HPDE6-E6E7 (cell line): ENCODE results near the gene SP3.

Experiments used
- DNase-seq: peaks from one replicate; pipeline ENCODE4 v3.0.0; 2011; ENCODE audit warnings: missing footprints; ENCODE audit errors: extremely low spot score

Gene SP3

DNA sequence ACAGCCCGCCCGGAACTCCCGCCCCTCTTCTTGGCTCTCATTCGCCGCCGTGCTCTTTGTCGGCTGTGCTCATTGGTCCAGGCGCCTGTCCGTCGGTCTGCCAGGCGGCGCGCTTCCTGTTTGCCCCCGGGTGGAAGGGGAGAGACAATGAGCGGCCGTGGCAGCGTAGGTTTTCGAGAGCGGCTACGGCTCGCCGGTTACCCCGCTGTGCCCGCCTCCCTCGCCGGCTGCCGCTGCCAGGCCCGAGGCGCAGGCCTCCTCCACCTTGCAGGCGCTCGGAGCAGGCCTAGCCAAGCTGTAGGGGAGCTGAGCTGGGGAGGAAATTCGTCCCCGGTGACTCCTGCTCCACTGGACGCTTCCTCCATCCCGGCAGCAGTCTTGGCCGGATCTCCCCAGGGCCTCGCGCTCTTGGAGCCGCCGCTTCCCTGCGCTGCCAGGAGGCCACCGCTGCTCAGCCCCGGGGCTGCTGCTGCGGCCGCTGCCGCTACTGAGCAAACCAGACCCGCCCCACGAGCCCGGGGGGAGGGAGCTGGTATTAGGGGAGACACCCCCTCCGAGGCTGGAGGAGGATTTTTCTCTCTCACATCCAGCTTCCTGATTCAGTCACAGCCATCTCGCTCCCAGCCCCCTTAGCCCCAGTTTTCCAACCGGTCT, at the start of gene SP3:
TSS of gene SP3 (minus strand) at position 2 of the 654 bp plus-strand sequence. CDS start 202 bp downstream, outside the sequence.
- DNase-seq, result peak; percentile 94

DNA sequence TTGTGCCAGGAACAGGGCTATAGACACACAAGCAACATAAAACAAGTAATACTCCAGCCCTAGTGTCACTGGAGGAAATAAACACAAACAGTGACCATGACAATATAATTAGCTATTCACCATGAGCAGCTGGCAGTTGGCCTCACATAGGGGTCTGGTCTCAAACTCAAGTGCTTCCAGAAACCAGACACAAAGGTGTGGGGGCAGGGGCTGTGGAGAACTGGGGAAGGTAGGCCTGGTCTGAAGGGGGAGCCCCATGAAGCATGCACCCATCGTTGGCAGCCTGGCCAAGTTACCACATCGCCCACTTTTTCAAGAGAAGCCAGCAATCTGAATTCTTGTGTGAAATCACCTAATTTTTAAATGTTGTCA, 49.5 kb upstream of the SP3 start:
- DNase-seq, result no peak

- DNase-seq, result no peak
Measured at GRCh38 chr2:174014011-174014698, 49.0 kb upstream of the SP3 start.

GRCh38 chr2:174013315-174013751, 48.2 kb upstream of the SP3 start:
- DNase-seq, result no peak

DNA sequence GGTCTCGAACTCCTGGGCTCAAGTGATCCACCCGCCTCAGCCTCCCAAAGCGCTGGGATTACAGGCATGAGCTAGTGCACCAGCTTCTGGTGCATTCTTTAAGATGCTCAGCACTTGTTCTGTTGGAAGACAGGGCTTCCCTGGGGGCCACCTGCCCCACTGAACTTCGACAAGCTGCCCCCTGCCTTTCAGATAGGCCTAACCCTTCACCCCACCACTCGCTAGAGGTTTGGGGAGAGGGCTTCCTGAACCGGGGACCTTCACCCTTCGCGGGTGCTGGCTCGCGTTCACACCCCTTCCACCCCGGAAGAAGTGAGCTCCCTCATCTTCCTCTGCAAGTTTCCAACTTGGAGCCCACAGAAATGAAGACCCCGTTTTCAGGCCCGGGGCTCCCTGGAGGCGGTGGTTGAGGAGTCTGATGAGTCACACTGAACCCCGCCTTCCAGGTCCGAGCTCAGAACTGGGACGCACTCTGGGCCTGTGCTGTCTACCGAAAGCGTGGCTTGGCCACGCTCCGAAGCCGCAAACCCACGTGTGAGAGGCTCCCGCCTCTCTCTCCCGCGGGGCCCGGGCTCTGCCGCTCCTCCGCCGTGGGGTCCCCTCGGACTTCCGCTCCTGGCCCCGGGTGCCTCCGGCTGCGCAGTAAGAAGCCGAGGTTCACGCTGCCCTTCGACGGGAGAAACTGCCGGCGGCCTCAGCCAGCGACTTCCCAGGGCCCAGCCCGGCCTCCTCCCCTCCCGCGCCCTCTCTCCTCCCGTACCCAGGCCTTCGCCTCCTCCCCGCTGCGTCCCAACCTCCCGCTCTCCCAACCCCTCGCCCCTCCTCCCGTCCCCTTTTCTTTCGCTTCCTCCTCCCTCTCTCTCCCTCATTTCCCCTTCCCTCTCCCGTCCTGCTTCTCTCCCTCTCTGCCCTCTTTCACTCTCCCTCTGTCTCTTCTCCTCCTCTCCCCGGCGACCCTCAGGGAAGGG, 47.5 kb upstream of the SP3 start:
- DNase-seq, result peak; percentile 48

GRCh38 chr2:174011796-174012195, 46.6 kb upstream of the SP3 start:
- no peak for DNase-seq

- no peak for DNase-seq
Measured at GRCh38 chr2:174011173-174011572, 46.0 kb upstream of the SP3 start.

- no peak for DNase-seq
Measured at GRCh38 chr2:174009488-174010223, 44.5 kb upstream of the SP3 start.

DNA sequence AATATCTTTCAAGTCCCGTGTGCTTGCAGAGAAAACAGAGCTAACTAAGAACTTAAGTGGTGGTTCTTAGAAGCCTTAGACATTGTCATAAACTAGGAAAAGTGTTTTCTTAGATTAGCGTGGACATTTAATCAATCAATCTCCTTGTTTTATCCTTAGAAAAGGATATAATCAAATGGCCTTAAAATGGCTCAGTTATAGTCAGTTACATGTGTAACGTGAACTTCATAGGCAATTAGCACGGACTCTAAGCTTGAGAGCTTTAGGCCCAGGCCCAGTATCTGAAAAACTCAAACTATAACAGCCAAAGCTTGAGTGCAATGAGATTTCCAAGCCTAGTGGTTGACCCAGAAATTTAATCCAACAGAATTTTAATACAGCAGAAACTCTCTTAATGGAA, 43.5 kb upstream of the SP3 start:
- no peak for DNase-seq

DNA sequence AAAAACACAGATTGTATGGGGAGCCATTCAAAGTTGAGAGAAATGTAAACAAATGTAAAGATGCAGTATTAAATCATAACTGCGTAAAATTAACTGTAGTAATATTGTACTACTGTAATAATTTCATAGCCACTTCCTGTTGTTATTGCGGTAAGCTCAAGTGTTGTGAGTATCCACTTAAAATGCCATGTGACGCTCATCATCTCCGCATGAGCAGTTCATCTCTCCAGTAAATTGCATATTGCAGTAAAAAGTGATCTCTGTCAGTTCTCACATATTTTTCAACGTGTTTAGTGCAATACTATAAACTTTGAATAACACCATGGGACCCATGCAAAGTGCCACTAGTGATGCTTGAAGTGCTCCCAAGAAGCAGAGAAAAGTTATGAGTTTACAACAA, 41.8 kb upstream of the SP3 start:
- no peak for DNase-seq

- DNase-seq, result no peak
Measured at GRCh38 chr2:174005801-174006419, 40.7 kb upstream of the SP3 start.

DNA sequence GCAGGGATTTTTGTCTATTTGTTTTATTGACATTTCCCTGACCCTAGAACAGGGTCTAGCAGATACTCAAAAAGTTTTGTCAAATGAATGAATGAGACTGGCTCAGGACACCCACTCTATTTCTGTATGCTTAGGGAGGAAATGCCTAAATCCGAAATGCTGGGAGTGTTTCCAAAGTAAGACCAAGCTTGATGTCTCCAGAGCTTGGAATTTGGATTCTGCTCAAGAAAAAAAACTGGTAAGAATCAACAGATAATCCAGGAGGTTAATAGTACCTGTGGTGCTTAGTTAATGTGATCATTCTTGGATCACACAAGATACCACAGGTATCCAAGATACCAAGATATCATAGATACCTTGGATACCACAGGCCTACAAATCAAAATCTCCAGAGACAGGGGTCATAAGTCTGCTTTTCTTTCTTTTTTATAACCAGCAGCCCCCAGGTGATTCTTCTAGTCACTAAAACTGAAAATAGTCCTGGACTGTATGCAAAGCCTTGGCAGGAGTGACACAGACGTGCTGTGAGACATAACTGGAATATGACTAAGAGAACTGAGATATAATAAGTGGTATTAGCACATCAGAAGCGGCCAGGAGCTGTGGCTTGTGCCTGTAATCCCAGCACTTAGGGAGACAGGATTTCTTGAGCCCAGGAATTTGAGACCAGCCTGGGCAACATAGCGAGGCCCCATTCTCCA, 39.9 kb upstream of the SP3 start:
- DNase-seq, result no peak

- DNase-seq, result no peak
Measured at GRCh38 chr2:174003720-174004695, 38.8 kb upstream of the SP3 start.

DNA sequence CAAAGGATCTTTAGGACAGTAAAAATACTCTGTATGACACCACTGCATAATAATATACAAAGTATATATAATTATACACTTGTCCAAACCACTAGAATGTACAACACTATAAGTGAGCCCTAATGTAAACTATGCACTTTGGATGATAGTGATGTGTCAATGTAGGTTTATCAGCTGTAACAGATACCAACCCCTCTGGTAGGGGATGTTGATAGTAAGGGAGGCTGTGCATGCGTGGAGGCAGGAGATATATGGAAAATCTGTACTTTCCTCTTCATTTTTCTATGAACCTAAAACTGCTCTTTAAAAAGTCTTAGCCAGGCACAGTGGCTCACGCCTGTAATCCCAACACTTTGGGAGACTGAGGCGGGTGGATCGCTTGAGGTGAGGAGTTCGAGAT, 37.5 kb upstream of the SP3 start:
- no peak for DNase-seq

- DNase-seq, result no peak
Measured at GRCh38 chr2:174001107-174001506, 35.9 kb upstream of the SP3 start.

GRCh38 chr2:173999724-174000123, 34.6 kb upstream of the SP3 start:
- DNase-seq, result no peak

GRCh38 chr2:173999272-173999671, 34.1 kb upstream of the SP3 start:
- no peak for DNase-seq

GRCh38 chr2:173998386-173998785, 33.2 kb upstream of the SP3 start:
- DNase-seq, result no peak

- no peak for DNase-seq
Measured at GRCh38 chr2:173997753-173998152, 32.6 kb upstream of the SP3 start.
